Sigmoid colon (tissue), 7 donors: ENCODE measurements around the gene RGS7. TPM values are rescaled to one million over a fixed set of nuclear protein-coding genes. Genes with fewer than 3 reads are reported as not detected.

Experiments used
- DNase-seq: peaks from one replicate; pipeline ENCODE4 v3.0.0-alpha.2; 2019
- H3K27ac ChIP-seq, 4 donors: fragments of 200-600 bp; sonication (generic); one replicate each; pipeline ENCODE4 v1.5.1; 2016 to 2019; ENCODE audit warnings: mild to moderate bottlenecking in 1 of 4
- H3K27me3 ChIP-seq, 3 donors: fragments of 200-600 bp; sonication (generic); one replicate each; pipeline ENCODE4 v1.5.1; 2019; ENCODE audit warnings: mild to moderate bottlenecking in 1 of 3
- H3K36me3 ChIP-seq, 4 donors: fragments of 200-600 bp; sonication (generic); one replicate each; pipeline ENCODE4 v1.5.1; 2016 to 2019
- H3K4me1 ChIP-seq, 4 donors: fragments of 200-600 bp; sonication (generic); one replicate each; pipeline ENCODE4 v1.5.1; 2017 to 2019
- H3K4me3 ChIP-seq, 4 donors: fragments of 200-600 bp; sonication (generic); one replicate each; pipeline ENCODE4 v1.5.1; 2017 to 2019; ENCODE audit warnings: mild to moderate bottlenecking in 2 of 4, moderate library complexity in 1 of 4
- H3K9me3 ChIP-seq, 4 donors: fragments of 200-600 bp in 3 of 4; sonication (generic) in 3 of 4; one replicate each; pipeline versions ENCODE4 v1.5.1 to v1.6.1; 2013 to 2019
- CTCF ChIP-seq, 4 experiments: fragments of 450-650 bp in 3 of 4; fragments of 200-600 bp in 1 of 4; IDR thresholded peaks; one replicate each; pipeline ENCODE4 v1.5.1; 2016 to 2019; ENCODE audit warnings: antibody characterized with exemption in 4 of 4, mild to moderate bottlenecking in 3 of 4, moderate library complexity in 2 of 4
- EP300 ChIP-seq, 4 donors: sonication (generic); formaldehyde crosslinking; IDR thresholded peaks; one replicate each; pipeline ENCODE4 v1.6.1; 2017; ENCODE audit warnings: antibody characterized with exemption in 4 of 4
- POLR2A ChIP-seq, 2 donors: fragments of 450-650 bp; IDR thresholded peaks; one replicate each; pipeline ENCODE4 v1.6.1; 2016; ENCODE audit warnings: antibody characterized with exemption in 2 of 2, mild to moderate bottlenecking in 2 of 2, moderate library complexity in 2 of 2
- POLR2AphosphoS5 ChIP-seq, 4 donors: sonication (generic); formaldehyde crosslinking; IDR thresholded peaks; one replicate each; pipeline ENCODE4 v1.6.1; 2017; ENCODE audit warnings: antibody characterized with exemption in 4 of 4
- WGBS, 2 donors: extraction: QIAGEN DNeasy Blood & Tissue Kit; methylation state at CpG; one replicate each; pipeline ENCODE4 v1.1.7; 2013; 5-methylcytosine and 5-hydroxymethylcytosine counted together
- intact Hi-C: fragments of 100-400 bp; cut with DNase I; formaldehyde crosslinking; loops from one replicate; pipeline ENCODE4 v1.15.1; 2023
- polyA plus RNA-seq, 3 donors: library from polyadenylated mRNA; stranded (reverse); fragments of 200-250 nt; gene quantifications; one replicate each; pipeline ENCODE4 v1.2.3, GENCODE V29; 2013
- total RNA-seq, 4 donors: library from RNA; depleted of rRNA; stranded (reverse); fragments of >200 nt; gene quantifications; one replicate each; pipeline ENCODE4 v1.1.0, GENCODE V29; 2016
- donor health status: healthy with polysubstance abuse.
- donor health status: Bipolar disorder and iron deficiency.
- donor health status: healthy.

Gene RGS7
- total and polyA plus RNA-seq, 7 donors = 0.10 to 1.8 (median 0.33) TPM; not detected in 4

GRCh38 chr1:240928265-240928664, 428.7 kb downstream of the RGS7 start:
- no peaks in the 10 kb centered on the region for H3K36me3 ChIP-seq
- H3K4me3 ChIP-seq = no peak overlapping the region
- no peak for TF ChIP-seq CTCF (IDR thresholded peaks at IDR 0.05)
- TF ChIP-seq EP300 (IDR thresholded peaks at IDR 0.05) = no peak
- TF ChIP-seq POLR2A (IDR thresholded peaks at IDR 0.05) = no peak
- TF ChIP-seq POLR2AphosphoS5 (IDR thresholded peaks at IDR 0.05) = no peak
- no peak for DNase-seq
- H3K27me3 ChIP-seq = no peaks in the 10 kb centered on the region
- H3K4me1 ChIP-seq = no peaks in the 10 kb centered on the region
- no peak overlapping the region for H3K27ac ChIP-seq
- H3K9me3 ChIP-seq = no peaks in the 10 kb centered on the region
- WGBS, 2 donors = 31 to 65% methylated on average over 4 of the region's 4 CpGs
- intact Hi-C loops = no loop called here

- TF ChIP-seq EP300 (IDR thresholded peaks at IDR 0.05) = no peak
- TF ChIP-seq POLR2AphosphoS5 (IDR thresholded peaks at IDR 0.05) = no peak
- no peak for TF ChIP-seq POLR2A (IDR thresholded peaks at IDR 0.05)
- no peak for TF ChIP-seq CTCF (IDR thresholded peaks at IDR 0.05)
- no peak overlapping the region for H3K27ac ChIP-seq
- no peaks in the 10 kb centered on the region for H3K36me3 ChIP-seq
- H3K27me3 ChIP-seq = no peaks in the 10 kb centered on the region
- H3K9me3 ChIP-seq = no peaks in the 10 kb centered on the region
- H3K4me3 ChIP-seq = no peak overlapping the region
- intact Hi-C loops = no loop called here
- DNase-seq = no peak
- WGBS, 2 donors = 13 to 70% methylated on average over 3 of the region's 3 CpGs
- no peaks in the 10 kb centered on the region for H3K4me1 ChIP-seq
These were observed 429.2 kb downstream of the RGS7 start for GRCh38 chr1:240927821-240928220.

GRCh38 chr1:240925273-240925672, 431.7 kb downstream of the RGS7 start:
- no peak for TF ChIP-seq EP300 (IDR thresholded peaks at IDR 0.05)
- TF ChIP-seq POLR2A (IDR thresholded peaks at IDR 0.05) = no peak
- no peak for TF ChIP-seq POLR2AphosphoS5 (IDR thresholded peaks at IDR 0.05)
- no peaks in the 10 kb centered on the region for H3K27me3 ChIP-seq
- DNase-seq = no peak
- WGBS, 2 donors = 85 to 94% methylated on average over 4 of the region's 4 CpGs
- no peak overlapping the region for H3K4me3 ChIP-seq
- intact Hi-C loops = no loop called here
- H3K36me3 ChIP-seq = no peaks in the 10 kb centered on the region
- H3K4me1 ChIP-seq = no peaks in the 10 kb centered on the region
- H3K9me3 ChIP-seq = no peaks in the 10 kb centered on the region
- H3K27ac ChIP-seq = no peak overlapping the region

- TF ChIP-seq EP300 (IDR thresholded peaks at IDR 0.05) (no peak), CTCF (IDR thresholded peaks at IDR 0.05) (no peak), POLR2A (IDR thresholded peaks at IDR 0.05) (no peak), POLR2AphosphoS5 (IDR thresholded peaks at IDR 0.05) (no peak)
- WGBS, 2 donors = 77 to 83% methylated on average over 1 of the region's 1 CpG
These were observed 439.0 kb downstream of the RGS7 start for GRCh38 chr1:240917976-240918375.

GRCh38 chr1:240914506-240914905, 442.5 kb downstream of the RGS7 start:
- intact Hi-C loops = no loop called here
- no peak for TF ChIP-seq CTCF (IDR thresholded peaks at IDR 0.05)
- no peak for TF ChIP-seq POLR2A (IDR thresholded peaks at IDR 0.05)

More at GRCh38 chr1:240917976-240918375, 439.0 kb downstream of the RGS7 start:
- intact Hi-C loops = no loop called here
- Histone ChIP-seq H3K4me1 (no peaks in the 10 kb centered on the region), H3K9me3 (no peaks in the 10 kb centered on the region), H3K27me3 (no peaks in the 10 kb centered on the region), H3K4me3 (no peak overlapping the region), H3K27ac (no peak overlapping the region), H3K36me3 (no peaks in the 10 kb centered on the region)
- DNase-seq = no peak

More at GRCh38 chr1:240914506-240914905, 442.5 kb downstream of the RGS7 start:
- no peaks in the 10 kb centered on the region for H3K36me3 ChIP-seq
- H3K27ac ChIP-seq = no peak overlapping the region
- no peak for DNase-seq
- 43 to 66% methylated on average over 1 of the region's 1 CpG for WGBS, 2 donors
- H3K4me1 ChIP-seq = no peaks in the 10 kb centered on the region
- H3K9me3 ChIP-seq = no peaks in the 10 kb centered on the region
- H3K4me3 ChIP-seq = no peak overlapping the region
- H3K27me3 ChIP-seq = no peaks in the 10 kb centered on the region
